Mesenchymal stem cell (in vitro differentiated cells and primary cell): ENCODE results near the gene YJEFN3.

Experiments used
- DNase-seq: peaks from one replicate; pipeline ENCODE4 v3.0.0-alpha.2; 2013
- H2AFZ ChIP-seq: one replicate; pipeline ENCODE4 v1.6.1; 2013; ENCODE audit warnings: low read depth, mild to moderate bottlenecking, control low read depth, inconsistent platforms, low read length, moderate library complexity
- H2AK5ac ChIP-seq: 2 replicates; pipeline ENCODE4 v1.6.1; 2013; ENCODE audit warnings: low read length, moderate library complexity, mild to moderate bottlenecking, inconsistent platforms; ENCODE audit not compliant: severe bottlenecking
- H2BK120ac ChIP-seq: one replicate; pipeline ENCODE4 v1.6.1; 2013; ENCODE audit warnings: low read depth, mild to moderate bottlenecking, inconsistent platforms, low read length, moderate library complexity
- H2BK12ac ChIP-seq, 2 experiments: one replicate each; pipeline ENCODE4 v1.6.1; 2013; ENCODE audit warnings: inconsistent platforms in 2 of 2, low read length in 2 of 2, mild to moderate bottlenecking in 2 of 2, moderate library complexity in 2 of 2, control low read depth in 1 of 2
- H2BK15ac ChIP-seq: one replicate; pipeline ENCODE4 v1.6.1; 2013; ENCODE audit warnings: mild to moderate bottlenecking, low read depth, inconsistent platforms; ENCODE audit not compliant: poor library complexity, severe bottlenecking
- H2BK5ac ChIP-seq: 2 replicates; pipeline ENCODE4 v1.6.1; 2013; ENCODE audit warnings: low read depth, mild to moderate bottlenecking, low read length, control low read depth, inconsistent platforms; ENCODE audit not compliant: poor library complexity, severe bottlenecking
- H3K14ac ChIP-seq, 2 experiments: one replicate each; pipeline ENCODE4 v1.6.1; 2013; ENCODE audit warnings: inconsistent platforms in 2 of 2, low read length in 2 of 2, control low read depth in 1 of 2, mild to moderate bottlenecking in 1 of 2, moderate library complexity in 1 of 2
- H3K18ac ChIP-seq, 2 experiments: one replicate each; pipeline ENCODE4 v1.6.1; 2013; ENCODE audit warnings: inconsistent platforms in 2 of 2, low read length in 2 of 2, control low read depth in 1 of 2, low read depth in 1 of 2, mild to moderate bottlenecking in 1 of 2
- H3K23ac ChIP-seq, 2 experiments: one replicate each; pipeline ENCODE4 v1.6.1; 2013; ENCODE audit warnings: inconsistent platforms in 2 of 2, low read length in 2 of 2, mild to moderate bottlenecking in 2 of 2, moderate library complexity in 2 of 2, control low read depth in 1 of 2
- H3K27ac ChIP-seq: 2 replicates; pipeline ENCODE4 v1.5.1; 2013; ENCODE audit warnings: mild to moderate bottlenecking, moderate library complexity, low read length, control low read depth, inconsistent platforms; ENCODE audit not compliant: poor library complexity, severe bottlenecking
- H3K27me3 ChIP-seq, 2 experiments: 2 replicates each; pipeline versions ENCODE4 v1.6.1 to v1.7.0; 2013; ENCODE audit warnings: low read length in 2 of 2, mild to moderate bottlenecking in 2 of 2, moderate library complexity in 2 of 2, control low read depth in 1 of 2, inconsistent platforms in 1 of 2; ENCODE audit not compliant: control insufficient read depth in 1 of 2, insufficient read depth in 1 of 2
- H3K36me3 ChIP-seq, 2 experiments: 2 replicates each; pipeline versions ENCODE4 v1.6.1 to v1.7.0; 2013; ENCODE audit warnings: low read length in 2 of 2, control low read depth in 1 of 2, inconsistent platforms in 1 of 2, low read depth in 1 of 2, mild to moderate bottlenecking in 1 of 2; ENCODE audit not compliant: insufficient read depth in 2 of 2, control insufficient read depth in 1 of 2
- H3K4ac ChIP-seq, 2 experiments: one replicate each; pipeline ENCODE4 v1.6.1; 2013; ENCODE audit warnings: inconsistent platforms in 2 of 2, low read length in 2 of 2, mild to moderate bottlenecking in 2 of 2, moderate library complexity in 2 of 2, control low read depth in 1 of 2, low read depth in 1 of 2
- H3K4me1 ChIP-seq: 2 replicates; pipeline ENCODE4 v1.6.1; 2013; ENCODE audit warnings: low read depth, low read length, control low read depth; ENCODE audit not compliant: control insufficient read depth, insufficient read depth
- H3K4me2 ChIP-seq: 2 replicates; pipeline ENCODE4 v1.6.1; 2013; ENCODE audit warnings: low read length, mild to moderate bottlenecking, inconsistent platforms; ENCODE audit not compliant: poor library complexity, severe bottlenecking
- H3K4me3 ChIP-seq, 2 experiments: 2 replicates each; pipeline versions ENCODE4 v1.5.1 to v1.7.0; 2013; ENCODE audit warnings: low read length in 2 of 2, mild to moderate bottlenecking in 2 of 2, control low read depth in 1 of 2, low read depth in 1 of 2; ENCODE audit not compliant: insufficient read depth in 1 of 2
- H3K79me1 ChIP-seq: replicated peaks from 2 replicates; pipeline ENCODE4 v1.6.1; 2013; ENCODE audit warnings: mild to moderate bottlenecking, control low read depth, low read length, inconsistent platforms; ENCODE audit not compliant: poor library complexity, severe bottlenecking
- H3K9ac ChIP-seq: 2 replicates; pipeline ENCODE4 v1.7.0; 2013; ENCODE audit warnings: mild to moderate bottlenecking, low read length, moderate library complexity
- H3K9me3 ChIP-seq: 2 replicates; pipeline ENCODE4 v1.7.0; 2013; ENCODE audit warnings: mild to moderate bottlenecking, low read length; ENCODE audit not compliant: control insufficient read depth
- H4K8ac ChIP-seq: one replicate; pipeline ENCODE4 v1.6.1; 2013; ENCODE audit warnings: inconsistent platforms, mild to moderate bottlenecking, low read length, moderate library complexity
- H4K91ac ChIP-seq: one replicate; pipeline ENCODE4 v1.6.1; 2013; ENCODE audit warnings: mild to moderate bottlenecking, low read length, inconsistent platforms
- WGBS: methylation state at CpG from one replicate; pipeline ENCODE4 v1.1.7; 2013; ENCODE audit warnings: mixed read lengths; 5-methylcytosine and 5-hydroxymethylcytosine counted together

Gene YJEFN3

GRCh38 chr19:19531951-19532805 lies 3.5 kb downstream of the YJEFN3 start:
- WGBS, result 31% methylated on average over 48 of the region's 48 CpGs
- H3K4me1 ChIP-seq, result peaks cover 12% of the 10 kb centered on the region
- no peaks in the 10 kb centered on the region for H3K9me3 ChIP-seq
- no peak overlapping the region for H3K4me2 ChIP-seq
- no peaks in the 10 kb centered on the region for H3K27me3 ChIP-seq
- no peak overlapping the region for H2BK120ac ChIP-seq
- H3K4ac ChIP-seq, result no peak overlapping the region
- H2BK12ac ChIP-seq, result no peak overlapping the region
- H3K23ac ChIP-seq, result no peak overlapping the region
- H3K18ac ChIP-seq, result no peak overlapping the region
- no peak overlapping the region for H3K9ac ChIP-seq
- peaks cover 13 to 48% of the 10 kb centered on the region in 2 experiments for H3K36me3 ChIP-seq
- no peak overlapping the region for H3K14ac ChIP-seq
- no peak overlapping the region for H4K91ac ChIP-seq
- H3K79me1 ChIP-seq, result peaks cover 7% of the 10 kb centered on the region
- H4K8ac ChIP-seq, result no peak overlapping the region
- H3K4me3 ChIP-seq, result no peak overlapping the region
- H3K27ac ChIP-seq, result no peak overlapping the region
- no peak overlapping the region for H2BK15ac ChIP-seq
- peak; percentile 67 for DNase-seq
- no peak overlapping the region for H2AFZ ChIP-seq
- no peak overlapping the region for H2BK5ac ChIP-seq
- no peak overlapping the region for H2AK5ac ChIP-seq

- Histone ChIP-seq H4K8ac (no peak overlapping the region), H3K23ac (no peak overlapping the region), H3K79me1 (peaks cover 2% of the 10 kb centered on the region), H3K4me3 (no peak overlapping the region), H3K9ac (no peak overlapping the region), H3K27ac (no peak overlapping the region), H2AK5ac (no peak overlapping the region), H4K91ac (peak overlapping the region; percentile 54), H2AFZ (no peak overlapping the region), H3K14ac (no peak overlapping the region), H3K4me1 (peaks cover 10% of the 10 kb centered on the region), H3K18ac (no peak overlapping the region), H2BK15ac (no peak overlapping the region), H3K27me3 (peaks cover 0 to 5% of the 10 kb centered on the region in 2 experiments), H3K4me2 (no peak overlapping the region), H2BK12ac (no peak overlapping the region), H3K9me3 (no peaks in the 10 kb centered on the region), H2BK5ac (no peak overlapping the region), H2BK120ac (no peak overlapping the region), H3K36me3 (peaks cover 5 to 39% of the 10 kb centered on the region in 2 experiments), H3K4ac (no peak overlapping the region)
- no peak for DNase-seq
- 77% methylated on average over 14 of the region's 14 CpGs for WGBS
Observed at GRCh38 chr19:19532806-19533701, 4.3 kb downstream of the YJEFN3 start.

- Histone ChIP-seq H3K9ac (no peak overlapping the region), H3K9me3 (no peaks in the 10 kb centered on the region), H4K91ac (no peak overlapping the region), H2BK5ac (no peak overlapping the region), H3K18ac (no peak overlapping the region), H3K23ac (no peak overlapping the region), H3K4me1 (peaks cover 16% of the 10 kb centered on the region), H2BK12ac (no peak overlapping the region), H3K27ac (no peak overlapping the region), H3K4me2 (no peak overlapping the region), H3K4ac (no peak overlapping the region), H2AK5ac (no peak overlapping the region), H3K79me1 (no peaks in the 10 kb centered on the region), H3K4me3 (no peak overlapping the region), H3K27me3 (peaks cover 4 to 12% of the 10 kb centered on the region in 2 experiments), H4K8ac (no peak overlapping the region), H2AFZ (no peak overlapping the region), H2BK120ac (no peak overlapping the region), H3K14ac (no peak overlapping the region), H2BK15ac (no peak overlapping the region), H3K36me3 (peaks cover 0 to 32% of the 10 kb centered on the region in 2 experiments)
- 94% methylated on average over 6 of the region's 6 CpGs for WGBS
- no peak for DNase-seq
Observed at GRCh38 chr19:19533841-19534240, 5.1 kb downstream of the YJEFN3 start.
